Chondrocyte (in vitro differentiated cells): ENCODE data around the gene UPF2. TPM values are rescaled to one million over a fixed set of nuclear protein-coding genes. Genes with fewer than 3 reads are reported as not detected.

Experiments used
- DNase-seq: peaks from one replicate; pipeline ENCODE4 v3.0.0; 2021; ENCODE audit warnings: mixed read lengths, low spot score
- H3K27ac Mint-ChIP-seq: one replicate; pipeline ENCODE4 v1.8.0; 2021; ENCODE audit warnings: mild to moderate bottlenecking, moderate library complexity, mixed read lengths; ENCODE audit not compliant: unreplicated experiment
- H3K27me3 Mint-ChIP-seq: 2 replicates; pipeline ENCODE4 v1.8.0; 2021; ENCODE audit warnings: low read depth, mixed read lengths
- H3K36me3 Mint-ChIP-seq: 2 replicates; pipeline ENCODE4 v1.8.0; 2021; ENCODE audit warnings: low read depth, mixed read lengths
- H3K4me1 Mint-ChIP-seq: 2 replicates; pipeline ENCODE4 v1.8.0; 2021; ENCODE audit warnings: low read depth, mild to moderate bottlenecking, mixed read lengths
- H3K4me3 Mint-ChIP-seq: one replicate; pipeline ENCODE4 v1.8.0; 2021; ENCODE audit warnings: mild to moderate bottlenecking, moderate library complexity, mixed read lengths; ENCODE audit not compliant: unreplicated experiment
- H3K9me3 Mint-ChIP-seq: 2 replicates; pipeline ENCODE4 v1.8.0; 2021; ENCODE audit warnings: low read depth, mixed read lengths
- total RNA-seq: library from RNA; stranded (reverse); gene quantifications from 3 replicates; pipeline ENCODE4 v1.2.1, GENCODE V29; 2021
- TF ChIP-seq, protein P1 (sequence below): fragments of 200-600 bp; sonication (generic); IDR thresholded peaks from 2 replicates; pipeline ENCODE4 v1.5.0; 2021; ENCODE audit warnings: antibody characterized with exemption, mild to moderate bottlenecking, moderate library complexity

UPF2 gene
- total RNA-seq, 1 donor from 2014 or later: 20.3 TPM

DNA sequence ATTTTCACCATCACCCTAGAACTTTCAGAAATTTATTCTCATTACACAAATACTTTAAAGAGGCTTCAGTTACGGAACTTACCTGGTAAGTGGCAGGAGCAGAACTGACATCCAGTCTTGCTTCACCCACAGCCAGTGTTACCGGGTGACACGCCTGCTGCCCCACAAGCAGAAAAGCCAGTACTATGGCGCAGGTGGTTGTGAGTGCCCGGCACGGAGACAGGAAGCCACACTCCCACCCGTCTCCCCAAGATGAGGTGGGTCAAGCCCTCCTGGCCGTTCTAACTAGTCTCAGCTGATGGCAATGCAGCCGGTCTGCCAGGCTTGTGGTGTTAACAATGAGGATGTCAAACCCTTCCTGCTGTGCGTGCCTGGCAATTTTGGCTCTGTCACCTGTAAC is 132.5 kb downstream of the UPF2 start:
- no peak overlapping the region for H3K4me3 Mint-ChIP-seq
- no peak for DNase-seq
- H3K4me1 Mint-ChIP-seq: peaks cover 2% of the 10 kb centered on the region
- H3K27ac Mint-ChIP-seq: no peak overlapping the region
- no peaks in the 10 kb centered on the region for H3K36me3 Mint-ChIP-seq
- TF ChIP-seq, protein P1, sequence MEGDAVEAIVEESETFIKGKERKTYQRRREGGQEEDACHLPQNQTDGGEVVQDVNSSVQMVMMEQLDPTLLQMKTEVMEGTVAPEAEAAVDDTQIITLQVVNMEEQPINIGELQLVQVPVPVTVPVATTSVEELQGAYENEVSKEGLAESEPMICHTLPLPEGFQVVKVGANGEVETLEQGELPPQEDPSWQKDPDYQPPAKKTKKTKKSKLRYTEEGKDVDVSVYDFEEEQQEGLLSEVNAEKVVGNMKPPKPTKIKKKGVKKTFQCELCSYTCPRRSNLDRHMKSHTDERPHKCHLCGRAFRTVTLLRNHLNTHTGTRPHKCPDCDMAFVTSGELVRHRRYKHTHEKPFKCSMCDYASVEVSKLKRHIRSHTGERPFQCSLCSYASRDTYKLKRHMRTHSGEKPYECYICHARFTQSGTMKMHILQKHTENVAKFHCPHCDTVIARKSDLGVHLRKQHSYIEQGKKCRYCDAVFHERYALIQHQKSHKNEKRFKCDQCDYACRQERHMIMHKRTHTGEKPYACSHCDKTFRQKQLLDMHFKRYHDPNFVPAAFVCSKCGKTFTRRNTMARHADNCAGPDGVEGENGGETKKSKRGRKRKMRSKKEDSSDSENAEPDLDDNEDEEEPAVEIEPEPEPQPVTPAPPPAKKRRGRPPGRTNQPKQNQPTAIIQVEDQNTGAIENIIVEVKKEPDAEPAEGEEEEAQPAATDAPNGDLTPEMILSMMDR: no peak
- H3K9me3 Mint-ChIP-seq: no peaks in the 10 kb centered on the region
- H3K27me3 Mint-ChIP-seq: no peaks in the 10 kb centered on the region

DNA sequence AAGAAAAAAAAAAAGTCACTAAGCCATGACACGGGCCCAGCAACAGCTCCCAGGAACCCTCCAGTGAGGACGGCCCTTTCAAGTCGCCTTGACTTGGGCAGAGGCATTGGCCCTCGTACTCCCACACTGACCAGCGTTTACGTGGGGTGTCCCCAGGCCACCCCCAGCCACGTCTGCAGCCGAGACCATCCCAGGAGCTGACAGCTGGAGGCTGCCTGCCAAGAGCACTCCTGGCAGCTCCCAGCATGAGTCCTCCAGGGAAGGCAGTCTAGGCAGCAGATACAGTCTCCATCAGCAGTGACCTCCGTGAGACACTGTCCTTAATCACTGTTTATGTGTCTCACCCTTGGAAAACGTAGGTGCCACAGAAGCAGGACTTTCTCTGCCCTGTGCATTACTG is 133.0 kb downstream of the UPF2 start:
- H3K4me1 Mint-ChIP-seq: peaks cover 2% of the 10 kb centered on the region
- no peak for DNase-seq
- TF ChIP-seq, protein P1: no peak
- H3K9me3 Mint-ChIP-seq: no peaks in the 10 kb centered on the region
- no peaks in the 10 kb centered on the region for H3K27me3 Mint-ChIP-seq
- H3K36me3 Mint-ChIP-seq: no peaks in the 10 kb centered on the region
- H3K4me3 Mint-ChIP-seq: no peak overlapping the region
- no peak overlapping the region for H3K27ac Mint-ChIP-seq

DNA sequence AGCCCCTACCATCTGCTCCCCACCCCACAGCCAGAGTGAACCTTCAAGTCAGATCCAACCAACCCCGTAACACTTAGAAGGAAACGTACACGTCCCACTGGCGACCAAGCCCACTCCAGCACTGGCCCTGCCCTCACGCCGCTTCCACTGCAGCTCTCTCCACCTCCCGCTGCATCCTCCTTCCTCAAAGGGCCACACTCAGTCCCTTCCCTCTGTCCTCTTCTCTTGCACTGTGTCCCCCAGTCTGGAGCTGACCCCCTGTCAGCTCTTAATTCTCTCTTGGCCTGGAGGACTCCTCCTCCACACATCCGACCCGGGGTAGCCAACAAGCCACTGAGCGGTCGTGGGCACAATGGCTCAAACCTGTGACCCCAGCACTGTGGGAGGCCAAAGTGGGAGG is 133.6 kb downstream of the UPF2 start:
- TF ChIP-seq, protein P1: no peak
- Mint-ChIP-seq H3K9me3 (no peaks in the 10 kb centered on the region), H3K4me3 (no peak overlapping the region), H3K36me3 (no peaks in the 10 kb centered on the region), H3K27me3 (no peaks in the 10 kb centered on the region), H3K27ac (no peak overlapping the region), H3K4me1 (peaks cover 2% of the 10 kb centered on the region)
- DNase-seq: no peak

DNA sequence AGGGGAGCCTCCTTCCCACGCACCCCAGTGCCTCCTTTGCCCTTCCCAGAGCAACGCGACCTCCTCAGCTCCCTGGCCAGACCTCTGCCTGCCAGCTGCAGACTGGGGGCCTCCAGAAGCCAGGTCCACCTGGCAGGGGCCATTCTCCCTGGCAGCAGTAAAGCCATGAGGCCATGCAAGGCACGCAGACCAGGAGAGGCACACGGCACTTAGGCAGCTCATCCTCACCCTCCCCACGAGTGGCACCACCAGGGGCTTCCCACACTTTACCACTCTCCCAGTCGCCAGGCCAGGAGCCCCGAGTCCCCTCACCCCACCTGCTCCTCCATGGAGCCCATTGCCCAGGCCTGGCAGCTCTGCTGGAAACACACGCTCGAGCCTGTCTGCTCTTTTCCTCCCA is 134.1 kb downstream of the UPF2 start:
- Mint-ChIP-seq H3K9me3 (no peaks in the 10 kb centered on the region), H3K27ac (no peak overlapping the region), H3K4me1 (peaks cover 2% of the 10 kb centered on the region), H3K4me3 (no peak overlapping the region), H3K36me3 (no peaks in the 10 kb centered on the region), H3K27me3 (no peaks in the 10 kb centered on the region)
- DNase-seq: no peak
- TF ChIP-seq, protein P1: no peak

DNA sequence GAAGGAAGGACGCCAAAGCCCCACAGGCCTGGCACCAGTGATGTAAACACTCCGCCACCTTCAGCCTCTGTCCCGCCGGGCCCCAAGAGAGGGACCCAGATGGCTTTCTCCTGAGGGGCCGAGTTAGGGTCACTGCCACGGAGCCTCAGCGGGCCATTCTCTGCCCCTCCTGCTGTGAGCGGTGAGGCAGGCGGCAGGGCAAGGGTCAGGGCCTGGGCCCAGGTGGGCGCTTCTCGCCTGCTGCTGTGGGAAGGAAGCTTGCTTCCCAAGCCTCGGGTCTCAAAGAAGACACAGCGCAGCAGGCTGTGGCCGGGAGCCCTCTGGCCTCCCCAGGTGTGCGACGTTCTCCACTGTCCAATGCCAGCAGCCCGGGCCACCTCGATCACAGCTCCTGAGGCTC is 134.7 kb downstream of the UPF2 start:
- Mint-ChIP-seq H3K9me3 (no peaks in the 10 kb centered on the region), H3K27ac (no peak overlapping the region), H3K36me3 (no peaks in the 10 kb centered on the region), H3K4me1 (peaks cover 2% of the 10 kb centered on the region), H3K4me3 (no peak overlapping the region), H3K27me3 (no peaks in the 10 kb centered on the region)
- no peak for DNase-seq
- TF ChIP-seq, protein P1: no peak
